Erythroblast (primary cell): Measurements from ENCODE around the gene PCDH1.

Experiments
- GATA1 ChIP-seq: IDR thresholded peaks from 2 replicates; pipeline ENCODE4 v1.6.1; 2011; ENCODE audit warnings: low read depth, mild to moderate bottlenecking, control low read depth, low read length, moderate library complexity
- POLR2A ChIP-seq: IDR thresholded peaks from 2 replicates; pipeline ENCODE4 v1.6.1; 2011; ENCODE audit warnings: mild to moderate bottlenecking, low read length

- no peak for TF ChIP-seq POLR2A
- TF ChIP-seq GATA1: no peak
Observed at GRCh38 chr5:141823056-141823455, 55.2 kb downstream of the PCDH1 start.
